HepG2 (cell line): ENCODE data around the gene NFKBIA. TPM values are rescaled to one million over a fixed set of nuclear protein-coding genes. Genes with fewer than 3 reads are reported as not detected.

Experiments used
- CHD2 ChIP-seq: IDR thresholded peaks from 2 replicates; pipeline ENCODE4 v1.6.1; 2011; ENCODE audit warnings: low read depth, low read length, improper control_type of control experiment
- HMG20B ChIP-seq: conservative IDR thresholded peaks from 2 replicates; pipeline ENCODE4 v1.6.1; 2016; ENCODE audit warnings: missing genetic modification reagents, missing compliant biosample characterization
- HOXA5 ChIP-seq: sonication (generic); formaldehyde crosslinking; IDR thresholded peaks from 2 replicates; pipeline ENCODE4 v1.4.0; 2020; ENCODE audit warnings: missing genetic modification reagents
- NR2F2 ChIP-seq: IDR thresholded peaks from 2 replicates; pipeline ENCODE4 v1.6.1; 2012; ENCODE audit warnings: low read depth, inconsistent platforms, borderline replicate concordance
- PPARG ChIP-seq: conservative IDR thresholded peaks from 2 replicates; pipeline ENCODE4 v1.6.1; 2016; ENCODE audit warnings: missing biosample characterization, missing genetic modification reagents
- RCOR2 ChIP-seq: IDR thresholded peaks from 2 replicates; pipeline ENCODE4 v1.6.1; 2016; ENCODE audit warnings: missing biosample characterization, missing genetic modification reagents
- TBL1XR1 ChIP-seq: fragments of 150-350 bp; IDR thresholded peaks from 2 replicates; pipeline ENCODE4 v1.6.1; 2014; ENCODE audit warnings: borderline replicate concordance, low read length; ENCODE audit not compliant: partially characterized antibody
- TP53 ChIP-seq: sonication (generic); formaldehyde crosslinking; conservative IDR thresholded peaks from 2 replicates; pipeline ENCODE4 v1.4.0; 2020; ENCODE audit warnings: missing genetic modification reagents
- polyA plus RNA-seq, 8 experiments: library from polyadenylated mRNA; depleted of rRNA in 3 of 8; stranded (reverse) in 7 of 8; unstranded in 1 of 8; fragments of >200 nt; fragmentation: Illumina TruSeq in 4 of 8; extraction: Trizol in 4 of 8; gene quantifications; 2 replicates each; pipeline versions ENCODE4 v1.2.1 to v1.2.3, GENCODE V29; 2011 to 2016; ENCODE audit warnings: low read depth in 4 of 8, missing spikeins in 1 of 8, mixed read lengths in 1 of 8; ENCODE audit not compliant: insufficient read depth in 1 of 8
- total RNA-seq, 5 experiments: library from RNA; depleted of rRNA; stranded (reverse); fragments of >200 nt; fragmentation: Illumina TruSeq; extraction: Trizol; gene quantifications; 2 replicates each; pipeline ENCODE4 v1.2.3, GENCODE V29; 2016; ENCODE audit warnings: low read depth in 1 of 5
- TF ChIP-seq, protein P1 (sequence below): sonication (generic); formaldehyde crosslinking; IDR thresholded peaks from 2 replicates; pipeline ENCODE4 v1.8.0; 2022; ENCODE audit warnings: missing genetic modification reagents, mild to moderate bottlenecking, inconsistent platforms, borderline replicate concordance
- TF ChIP-seq, protein P2 (sequence below): sonication (generic); formaldehyde crosslinking; IDR thresholded peaks from 2 replicates; pipeline ENCODE4 v1.5.0; 2020; ENCODE audit warnings: mild to moderate bottlenecking, missing genetic modification reagents
- TF ChIP-seq, protein P3 (sequence below): sonication (generic); formaldehyde crosslinking; IDR thresholded peaks from 2 replicates; pipeline ENCODE4 v1.8.1; 2023; ENCODE audit warnings: mild to moderate bottlenecking, missing genetic modification reagents
- TF ChIP-seq, protein P4 (sequence below): sonication (generic); formaldehyde crosslinking; IDR thresholded peaks from 2 replicates; pipeline ENCODE4 v1.8.0; 2022; ENCODE audit warnings: mild to moderate bottlenecking, missing genetic modification reagents, borderline replicate concordance
- TF ChIP-seq, protein P5 (sequence below): sonication (generic); formaldehyde crosslinking; IDR thresholded peaks from 2 replicates; pipeline ENCODE4 v1.5.0; 2020; ENCODE audit warnings: mild to moderate bottlenecking, missing genetic modification reagents, borderline replicate concordance
- TF ChIP-seq, protein P6 (sequence below): sonication (generic); formaldehyde crosslinking; IDR thresholded peaks from 2 replicates; pipeline ENCODE4 v1.5.0; 2020; ENCODE audit warnings: missing genetic modification reagents

Gene NFKBIA
- total and polyA plus RNA-seq, 2 of the 13 experiments (the other 11 are each of a cell fraction or from before 2014, with no cell fraction given) = 197 to 319 TPM

DNA sequence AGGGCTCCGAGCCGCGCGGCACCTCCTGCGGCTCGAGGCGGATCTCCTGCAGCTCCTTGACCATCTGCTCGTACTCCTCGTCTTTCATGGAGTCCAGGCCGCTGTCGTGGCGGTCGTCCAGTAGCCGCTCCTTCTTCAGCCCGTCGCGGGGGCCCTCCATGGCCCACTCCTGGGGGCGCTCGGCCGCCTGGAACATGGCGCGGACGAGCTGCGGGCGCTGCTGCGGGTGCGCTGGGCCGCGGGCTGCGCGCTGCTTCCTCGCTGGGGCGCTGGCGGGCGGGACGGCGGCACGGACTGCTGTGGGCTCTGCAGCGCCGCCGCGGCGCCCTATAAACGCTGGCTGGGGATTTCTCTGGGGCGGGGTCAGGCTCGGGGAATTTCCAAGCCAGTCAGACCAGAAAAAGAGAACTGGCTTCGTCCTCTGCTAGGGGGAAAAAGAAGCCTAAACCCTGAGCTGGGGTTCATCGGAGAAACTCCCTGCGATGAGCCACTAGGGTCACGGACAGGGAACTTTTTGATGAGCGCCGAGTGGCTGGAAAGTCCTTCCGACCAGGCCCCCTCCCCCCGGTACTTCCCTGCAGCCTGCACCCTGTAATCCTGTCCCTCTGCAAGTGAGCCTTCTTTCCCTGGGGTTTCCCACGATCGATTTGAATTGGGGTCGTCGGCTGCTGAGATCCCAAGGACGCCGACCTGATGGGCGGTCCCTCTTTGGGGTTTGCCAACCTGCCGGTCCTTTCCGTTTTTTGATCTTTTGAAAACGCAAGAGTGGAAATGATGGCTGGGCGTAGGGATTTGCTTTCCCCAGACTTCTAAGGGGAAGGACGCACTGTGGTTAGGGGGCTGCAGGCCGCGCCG is at the start of gene NFKBIA (continued):
- TF ChIP-seq TP53 (CRISPR knock-in tag) (peak; percentile 51; the same call in 1 of the 2 replicates), CHD2 (peak; percentile 55), NR2F2 (no peak), HMG20B (CRISPR knock-in tag) (peak; percentile 81), RCOR2 (CRISPR knock-in tag) (no peak), TBL1XR1 (peak; percentile 84), HOXA5 (CRISPR knock-in tag) (peak; percentile 95), PPARG (0 out of 2 replicates have a peak, but pooled peaks have one; percentile 41)
- TF ChIP-seq, protein P1, sequence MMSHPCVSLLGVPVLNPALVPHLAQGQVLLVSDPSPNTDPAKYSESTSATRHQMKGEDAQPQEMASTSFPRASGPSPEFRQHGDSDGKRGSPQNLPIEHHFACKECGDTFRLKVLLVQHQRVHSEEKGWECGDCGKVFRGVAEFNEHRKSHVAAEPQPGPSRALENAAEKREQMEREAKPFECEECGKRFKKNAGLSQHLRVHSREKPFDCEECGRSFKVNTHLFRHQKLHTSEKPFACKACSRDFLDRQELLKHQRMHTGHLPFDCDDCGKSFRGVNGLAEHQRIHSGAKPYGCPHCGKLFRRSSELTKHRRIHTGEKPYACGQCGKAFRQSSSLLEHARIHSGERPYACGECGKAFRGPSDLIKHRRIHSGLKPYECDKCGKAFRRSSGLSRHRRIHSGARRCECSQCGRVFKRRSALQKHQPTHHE (CRISPR knock-in tag) = 0 out of 2 replicates have a peak, but pooled peaks have one; percentile 95
- TF ChIP-seq, protein P2, sequence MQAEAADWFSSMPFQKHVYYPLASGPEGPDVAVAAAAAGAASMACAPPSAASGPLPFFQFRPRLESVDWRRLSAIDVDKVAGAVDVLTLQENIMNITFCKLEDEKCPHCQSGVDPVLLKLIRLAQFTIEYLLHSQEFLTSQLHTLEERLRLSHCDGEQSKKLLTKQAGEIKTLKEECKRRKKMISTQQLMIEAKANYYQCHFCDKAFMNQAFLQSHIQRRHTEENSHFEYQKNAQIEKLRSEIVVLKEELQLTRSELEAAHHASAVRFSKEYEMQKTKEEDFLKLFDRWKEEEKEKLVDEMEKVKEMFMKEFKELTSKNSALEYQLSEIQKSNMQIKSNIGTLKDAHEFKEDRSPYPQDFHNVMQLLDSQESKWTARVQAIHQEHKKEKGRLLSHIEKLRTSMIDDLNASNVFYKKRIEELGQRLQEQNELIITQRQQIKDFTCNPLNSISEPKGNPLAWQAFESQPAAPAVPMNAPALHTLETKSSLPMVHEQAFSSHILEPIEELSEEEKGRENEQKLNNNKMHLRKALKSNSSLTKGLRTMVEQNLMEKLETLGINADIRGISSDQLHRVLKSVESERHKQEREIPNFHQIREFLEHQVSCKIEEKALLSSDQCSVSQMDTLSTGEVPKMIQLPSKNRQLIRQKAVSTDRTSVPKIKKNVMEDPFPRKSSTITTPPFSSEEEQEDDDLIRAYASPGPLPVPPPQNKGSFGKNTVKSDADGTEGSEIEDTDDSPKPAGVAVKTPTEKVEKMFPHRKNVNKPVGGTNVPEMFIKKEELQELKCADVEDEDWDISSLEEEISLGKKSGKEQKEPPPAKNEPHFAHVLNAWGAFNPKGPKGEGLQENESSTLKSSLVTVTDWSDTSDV = peak; percentile 88
- TF ChIP-seq, protein P3, sequence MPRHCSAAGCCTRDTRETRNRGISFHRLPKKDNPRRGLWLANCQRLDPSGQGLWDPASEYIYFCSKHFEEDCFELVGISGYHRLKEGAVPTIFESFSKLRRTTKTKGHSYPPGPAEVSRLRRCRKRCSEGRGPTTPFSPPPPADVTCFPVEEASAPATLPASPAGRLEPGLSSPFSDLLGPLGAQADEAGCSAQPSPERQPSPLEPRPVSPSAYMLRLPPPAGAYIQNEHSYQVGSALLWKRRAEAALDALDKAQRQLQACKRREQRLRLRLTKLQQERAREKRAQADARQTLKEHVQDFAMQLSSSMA (CRISPR knock-in tag) = peak; percentile 74
- TF ChIP-seq, protein P4, sequence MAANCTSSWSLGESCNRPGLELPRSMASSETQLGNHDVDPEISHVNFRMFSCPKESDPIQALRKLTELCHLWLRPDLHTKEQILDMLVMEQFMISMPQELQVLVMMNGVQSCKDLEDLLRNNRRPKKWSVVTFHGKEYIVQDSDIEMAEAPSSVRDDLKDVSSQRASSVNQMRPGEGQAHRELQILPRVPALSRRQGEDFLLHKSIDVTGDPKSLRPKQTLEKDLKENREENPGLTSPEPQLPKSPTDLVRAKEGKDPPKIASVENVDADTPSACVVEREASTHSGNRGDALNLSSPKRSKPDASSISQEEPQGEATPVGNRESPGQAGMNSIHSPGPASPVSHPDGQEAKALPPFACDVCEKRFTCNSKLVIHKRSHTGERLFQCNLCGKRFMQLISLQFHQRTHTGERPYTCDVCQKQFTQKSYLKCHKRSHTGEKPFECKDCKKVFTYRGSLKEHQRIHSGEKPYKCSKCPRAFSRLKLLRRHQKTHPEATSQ = peak; percentile 92; the same call in 1 of the 2 replicates
- TF ChIP-seq, protein P5, sequence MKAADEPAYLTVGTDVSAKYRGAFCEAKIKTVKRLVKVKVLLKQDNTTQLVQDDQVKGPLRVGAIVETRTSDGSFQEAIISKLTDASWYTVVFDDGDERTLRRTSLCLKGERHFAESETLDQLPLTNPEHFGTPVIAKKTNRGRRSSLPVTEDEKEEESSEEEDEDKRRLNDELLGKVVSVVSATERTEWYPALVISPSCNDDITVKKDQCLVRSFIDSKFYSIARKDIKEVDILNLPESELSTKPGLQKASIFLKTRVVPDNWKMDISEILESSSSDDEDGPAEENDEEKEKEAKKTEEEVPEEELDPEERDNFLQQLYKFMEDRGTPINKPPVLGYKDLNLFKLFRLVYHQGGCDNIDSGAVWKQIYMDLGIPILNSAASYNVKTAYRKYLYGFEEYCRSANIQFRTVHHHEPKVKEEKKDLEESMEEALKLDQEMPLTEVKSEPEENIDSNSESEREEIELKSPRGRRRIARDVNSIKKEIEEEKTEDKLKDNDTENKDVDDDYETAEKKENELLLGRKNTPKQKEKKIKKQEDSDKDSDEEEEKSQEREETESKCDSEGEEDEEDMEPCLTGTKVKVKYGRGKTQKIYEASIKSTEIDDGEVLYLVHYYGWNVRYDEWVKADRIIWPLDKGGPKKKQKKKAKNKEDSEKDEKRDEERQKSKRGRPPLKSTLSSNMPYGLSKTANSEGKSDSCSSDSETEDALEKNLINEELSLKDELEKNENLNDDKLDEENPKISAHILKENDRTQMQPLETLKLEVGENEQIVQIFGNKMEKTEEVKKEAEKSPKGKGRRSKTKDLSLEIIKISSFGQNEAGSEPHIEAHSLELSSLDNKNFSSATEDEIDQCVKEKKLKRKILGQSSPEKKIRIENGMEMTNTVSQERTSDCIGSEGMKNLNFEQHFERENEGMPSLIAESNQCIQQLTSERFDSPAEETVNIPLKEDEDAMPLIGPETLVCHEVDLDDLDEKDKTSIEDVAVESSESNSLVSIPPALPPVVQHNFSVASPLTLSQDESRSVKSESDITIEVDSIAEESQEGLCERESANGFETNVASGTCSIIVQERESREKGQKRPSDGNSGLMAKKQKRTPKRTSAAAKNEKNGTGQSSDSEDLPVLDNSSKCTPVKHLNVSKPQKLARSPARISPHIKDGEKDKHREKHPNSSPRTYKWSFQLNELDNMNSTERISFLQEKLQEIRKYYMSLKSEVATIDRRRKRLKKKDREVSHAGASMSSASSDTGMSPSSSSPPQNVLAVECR (CRISPR knock-in tag) = peak; percentile 53
- TF ChIP-seq, protein P6, sequence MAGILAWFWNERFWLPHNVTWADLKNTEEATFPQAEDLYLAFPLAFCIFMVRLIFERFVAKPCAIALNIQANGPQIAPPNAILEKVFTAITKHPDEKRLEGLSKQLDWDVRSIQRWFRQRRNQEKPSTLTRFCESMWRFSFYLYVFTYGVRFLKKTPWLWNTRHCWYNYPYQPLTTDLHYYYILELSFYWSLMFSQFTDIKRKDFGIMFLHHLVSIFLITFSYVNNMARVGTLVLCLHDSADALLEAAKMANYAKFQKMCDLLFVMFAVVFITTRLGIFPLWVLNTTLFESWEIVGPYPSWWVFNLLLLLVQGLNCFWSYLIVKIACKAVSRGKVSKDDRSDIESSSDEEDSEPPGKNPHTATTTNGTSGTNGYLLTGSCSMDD (CRISPR knock-in tag) = no peak; the same call in 1 of the 2 replicates
